ENCODE data around the gene PNMA8C. TPM values are rescaled to one million over a fixed set of nuclear protein-coding genes. Genes with fewer than 3 reads are reported as not detected.

Gene PNMA8C
- total and polyA plus RNA-seq, 2 donors (not counting 3 experiments of a cell fraction or from before 2014, with no cell fraction given) = not detected

DNA sequence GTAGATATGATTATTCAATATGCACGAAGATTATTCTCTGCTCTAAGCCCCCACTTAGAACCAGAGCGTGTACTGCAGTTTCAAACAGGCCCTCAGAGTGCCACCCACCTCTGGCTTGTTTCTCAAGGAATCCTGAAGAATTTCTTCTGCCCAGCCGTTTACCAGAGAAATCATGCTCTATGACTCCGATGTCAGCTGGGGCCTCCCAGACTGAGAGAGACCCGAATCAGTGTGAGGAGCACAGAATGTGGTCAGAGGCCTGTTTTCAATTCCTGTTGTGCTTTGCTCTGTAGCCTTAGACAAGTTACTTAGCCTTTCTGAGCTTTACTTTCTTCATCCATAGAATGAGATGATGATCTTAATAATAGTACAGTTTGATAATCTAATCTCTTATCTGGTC is 5.5 kb downstream of the PNMA8C start:
- no peaks in the 10 kb centered on the region for H3K9me1 ChIP-seq (replicated peaks; ENCODE audit: control insufficient read depth, extremely low read depth, insufficient read depth, low read length)
- ChIA-PET CTCF (interaction anchor here (0.6 kb wide), 1 partner anchor 97 kb away, joined by 3 read pairs; no protein-coding TSS in a partner anchor), POLR2A (no interaction called here)
- H3K36me3 ChIP-seq (ENCODE audit: control insufficient read depth in 2 of 2, extremely low read depth in 1 of 2, insufficient read depth in 2 of 2, low read length in 2 of 2) = no peaks in the 10 kb centered on the region
- H3K4me1 ChIP-seq (ENCODE audit: control insufficient read depth, extremely low read depth, insufficient read depth, low read length) = peaks cover 6% of the 10 kb centered on the region
- H3K9ac ChIP-seq (replicated peaks; ENCODE audit: extremely low read depth, insufficient read depth, low read length) = no peak overlapping the region
- H3K4me3 ChIP-seq (replicated peaks in 1 of 3; ENCODE audit: insufficient read depth in 1 of 3, low read depth in 1 of 3, low read length in 3 of 3) = no peak overlapping the region
- H3K27ac ChIP-seq (ENCODE audit: insufficient read depth, low read depth, low read length) = no peak overlapping the region
- FAIRE-seq = no peak
- no peaks in the 10 kb centered on the region for H3K9me3 ChIP-seq (replicated peaks; ENCODE audit: control insufficient read depth, insufficient read depth, low read length)
- DNase-seq (ENCODE audit: low read depth, low spot score) = no peak
- no peak for TF ChIP-seq MYC (IDR thresholded peaks at IDR 0.05; ENCODE audit: low read depth, low read length)
- TF ChIP-seq POLR2AphosphoS5 (IDR thresholded peaks at IDR 0.05; ENCODE audit: insufficient read depth, low read depth, low read length) = no peak
- TF ChIP-seq POLR2A (IDR thresholded peaks at IDR 0.05; ENCODE audit: low read depth, low read length) = no peak
- TF ChIP-seq, protein P1, sequence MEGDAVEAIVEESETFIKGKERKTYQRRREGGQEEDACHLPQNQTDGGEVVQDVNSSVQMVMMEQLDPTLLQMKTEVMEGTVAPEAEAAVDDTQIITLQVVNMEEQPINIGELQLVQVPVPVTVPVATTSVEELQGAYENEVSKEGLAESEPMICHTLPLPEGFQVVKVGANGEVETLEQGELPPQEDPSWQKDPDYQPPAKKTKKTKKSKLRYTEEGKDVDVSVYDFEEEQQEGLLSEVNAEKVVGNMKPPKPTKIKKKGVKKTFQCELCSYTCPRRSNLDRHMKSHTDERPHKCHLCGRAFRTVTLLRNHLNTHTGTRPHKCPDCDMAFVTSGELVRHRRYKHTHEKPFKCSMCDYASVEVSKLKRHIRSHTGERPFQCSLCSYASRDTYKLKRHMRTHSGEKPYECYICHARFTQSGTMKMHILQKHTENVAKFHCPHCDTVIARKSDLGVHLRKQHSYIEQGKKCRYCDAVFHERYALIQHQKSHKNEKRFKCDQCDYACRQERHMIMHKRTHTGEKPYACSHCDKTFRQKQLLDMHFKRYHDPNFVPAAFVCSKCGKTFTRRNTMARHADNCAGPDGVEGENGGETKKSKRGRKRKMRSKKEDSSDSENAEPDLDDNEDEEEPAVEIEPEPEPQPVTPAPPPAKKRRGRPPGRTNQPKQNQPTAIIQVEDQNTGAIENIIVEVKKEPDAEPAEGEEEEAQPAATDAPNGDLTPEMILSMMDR (IDR thresholded peaks at IDR 0.05; ENCODE audit: extremely low read depth in 1 of 2, insufficient read depth in 1 of 2, low read depth in 1 of 2, low read length in 2 of 2) = no peak
- TF ChIP-seq, protein P2, sequence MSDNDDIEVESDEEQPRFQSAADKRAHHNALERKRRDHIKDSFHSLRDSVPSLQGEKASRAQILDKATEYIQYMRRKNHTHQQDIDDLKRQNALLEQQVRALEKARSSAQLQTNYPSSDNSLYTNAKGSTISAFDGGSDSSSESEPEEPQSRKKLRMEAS (IDR thresholded peaks at IDR 0.05; ENCODE audit: insufficient read depth, insufficient read length) = no peak
- TF ChIP-seq GATA2 (IDR thresholded peaks at IDR 0.05; ENCODE audit: insufficient read depth, insufficient read length, low read depth, low read length) = no peak
- no peak for TF ChIP-seq JUN (IDR thresholded peaks at IDR 0.05; ENCODE audit: borderline replicate concordance, insufficient read depth, insufficient read length, low read depth)
- no peak for TF ChIP-seq EZH2 (IDR thresholded peaks at IDR 0.05; ENCODE audit: borderline replicate concordance, low read depth, low read length, severe bottlenecking)
- no TSS peak for BruUV-seq (replicated peaks)
- H3K27me3 ChIP-seq (ENCODE audit: control insufficient read depth in 2 of 2, insufficient read depth in 2 of 2, low read length in 2 of 2) = peaks cover 18 to 29% of the 10 kb centered on the region in 2 experiments
- intact Hi-C loops (cut with micrococcal nuclease) = no loop called here
- H2AFZ ChIP-seq (ENCODE audit: low read depth, low read length) = no peak overlapping the region
- no peak overlapping the region for H3K4me2 ChIP-seq (ENCODE audit: insufficient read depth, low read length)
- no peaks in the 10 kb centered on the region for H3K79me2 ChIP-seq (ENCODE audit: control insufficient read depth, insufficient read depth, low read length)
- H4K20me1 ChIP-seq (replicated peaks; ENCODE audit: control insufficient read depth, extremely low read depth, insufficient read depth, low read length) = no peaks in the 10 kb centered on the region
- dilution Hi-C loops (cut with MboI; ENCODE audit: extremely low pct_ligation_motif_present, low sequenced_read_pairs) = no loop called here
